HG03039 (cell line): ENCODE measurements around the gene GLRX3.

Source experiments
- ATAC-seq: cut with Tn5 transposase; IDR thresholded peaks from one replicate; pipeline ENCODE4 v1.9.1; 2021; ENCODE audit warnings: mild to moderate bottlenecking, moderate library complexity; ENCODE audit not compliant: unreplicated experiment

Gene GLRX3

DNA sequence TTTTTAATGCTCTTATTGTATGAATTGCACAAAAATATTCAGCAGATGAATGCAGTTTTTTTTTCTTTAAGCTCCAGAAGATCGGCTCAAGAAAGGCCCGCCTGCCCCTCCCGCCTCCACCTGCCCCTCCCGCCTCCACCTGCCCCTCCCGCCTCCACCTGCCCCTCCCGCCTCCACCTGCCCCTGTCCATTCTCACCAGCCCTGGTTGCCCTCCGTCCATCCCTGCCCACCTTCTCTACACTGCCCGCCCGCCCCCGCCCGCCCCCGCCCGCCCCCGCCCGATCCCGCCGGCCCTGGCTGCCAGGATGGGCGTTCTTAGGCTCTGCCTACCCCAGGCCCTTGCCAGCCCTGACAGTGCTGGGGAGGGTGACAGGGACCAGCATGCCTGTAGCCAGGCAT is 67.4 kb downstream of the GLRX3 start:
- ATAC-seq, result no peak

DNA sequence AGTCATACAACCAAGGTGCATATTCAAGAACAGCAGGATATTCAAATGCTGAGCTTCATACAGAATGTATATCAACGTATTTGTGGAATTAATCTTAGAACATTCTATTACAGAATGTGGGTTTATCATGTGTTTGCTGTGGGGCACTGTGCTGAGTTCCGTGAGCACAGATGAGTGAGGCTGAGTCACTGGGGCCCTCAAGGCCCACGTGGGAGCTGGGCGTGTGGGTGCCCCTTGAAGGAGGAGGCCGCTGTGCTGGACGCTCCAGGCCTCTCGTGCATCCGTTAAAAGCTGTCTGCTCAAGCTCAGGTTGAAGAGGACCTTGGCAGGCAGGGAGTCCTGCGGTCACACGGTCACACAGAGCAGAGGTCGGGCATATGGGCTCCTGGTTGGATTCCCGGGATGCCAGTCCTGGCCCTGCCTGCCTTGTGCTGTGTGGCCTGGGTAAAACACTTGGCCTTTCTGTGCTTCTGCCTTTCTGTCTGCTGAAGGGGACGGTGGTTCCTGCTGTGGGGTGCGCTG is 70.1 kb downstream of the GLRX3 start:
- ATAC-seq, result no peak

DNA sequence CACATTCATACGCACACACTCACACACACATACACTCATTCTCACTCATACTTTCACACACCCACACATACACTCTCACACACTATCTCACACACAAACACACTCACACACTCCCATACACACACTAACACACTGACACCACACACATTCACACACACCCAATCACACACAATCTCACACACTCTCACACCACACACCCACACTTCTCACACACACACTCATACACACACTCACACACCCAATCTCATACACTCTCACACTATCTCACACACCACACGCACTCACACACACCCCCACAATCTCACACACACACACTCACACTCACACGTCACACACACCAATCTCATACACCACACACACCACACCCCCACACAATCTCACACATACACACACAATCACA is 71.0 kb downstream of the GLRX3 start:
- no peak for ATAC-seq

DNA sequence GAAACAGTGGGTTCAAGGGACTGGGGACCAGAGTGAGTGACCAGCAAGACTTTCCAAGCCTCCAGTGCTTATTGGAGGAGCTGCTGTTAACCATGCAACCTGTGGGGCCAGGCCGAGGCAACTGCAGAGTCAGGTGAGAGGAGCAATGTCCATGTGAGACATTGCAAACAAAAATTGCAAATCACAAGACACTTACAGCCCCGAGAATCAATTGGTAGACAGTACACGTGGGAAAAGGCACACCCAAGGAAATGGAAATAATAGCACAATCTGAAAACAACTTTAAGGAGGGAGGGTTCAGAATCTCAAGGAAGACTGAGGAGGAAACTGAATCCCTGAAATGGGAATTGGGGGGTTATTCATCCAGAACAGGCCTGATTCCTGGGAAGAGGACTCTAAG is 72.6 kb downstream of the GLRX3 start:
- ATAC-seq, result no peak

- ATAC-seq, result no peak
Measured at GRCh38 chr10:130212746-130213145, 76.6 kb downstream of the GLRX3 start.

DNA sequence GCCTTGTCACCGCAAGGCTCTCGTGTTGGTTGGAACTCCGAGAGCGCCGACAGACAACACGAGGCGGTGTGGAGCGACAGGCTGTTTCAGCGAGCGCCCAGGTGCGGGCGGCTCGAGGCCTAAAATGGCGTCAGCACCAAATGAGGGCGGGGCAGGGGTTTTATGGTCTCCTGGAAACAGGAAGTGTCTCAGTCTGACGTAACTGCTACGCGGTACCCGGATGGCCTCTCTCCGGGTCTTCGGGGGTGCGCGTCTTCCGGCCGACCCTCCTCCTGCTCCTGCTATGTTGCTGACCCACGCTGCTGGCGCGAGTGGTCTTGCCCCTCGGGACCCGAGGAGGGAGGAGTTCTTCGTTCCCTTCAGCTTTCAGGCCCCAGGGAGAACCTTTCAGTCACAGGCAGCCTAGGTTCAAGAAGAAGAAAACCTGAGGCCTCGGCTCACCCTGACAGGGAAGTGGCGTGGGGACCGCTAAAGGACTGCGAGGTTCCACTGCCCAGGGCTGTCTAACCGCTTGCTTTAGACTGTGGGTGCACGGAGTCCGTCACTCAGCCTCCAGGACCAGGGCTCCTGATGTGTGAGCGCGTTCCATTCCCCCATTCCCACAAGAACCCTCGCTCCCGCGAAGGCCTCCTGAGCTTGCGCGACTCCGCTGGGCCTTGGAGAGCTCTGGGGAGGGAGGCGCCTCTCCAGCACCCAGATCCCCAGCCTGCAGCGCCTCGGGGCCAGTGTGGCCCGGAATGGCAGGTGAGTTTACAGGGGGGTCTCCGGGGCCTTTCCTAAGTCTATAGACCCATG is 77.3 kb downstream of the GLRX3 start:
- ATAC-seq, result no peak

DNA sequence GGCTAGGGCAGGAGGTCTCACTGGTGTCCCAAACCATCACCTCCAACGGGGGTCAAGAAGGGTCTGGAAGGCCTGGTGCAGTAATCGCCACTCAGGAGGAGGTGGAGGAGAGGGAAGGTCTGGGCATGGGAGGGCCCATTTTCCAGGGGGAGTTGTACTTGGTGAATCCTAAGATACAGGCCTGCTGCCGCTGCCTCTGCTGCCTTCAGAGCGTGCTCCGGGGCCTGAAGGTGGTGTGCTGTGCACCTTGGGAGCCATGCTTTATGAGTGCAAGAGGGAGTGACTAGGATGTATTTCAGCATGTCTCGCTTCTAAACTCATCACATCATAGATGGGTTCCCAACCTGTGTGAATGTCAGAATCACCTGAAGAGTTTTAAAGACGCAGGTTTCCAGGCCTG is 78.2 kb downstream of the GLRX3 start:
- no peak for ATAC-seq

- ATAC-seq, result no peak
Measured at GRCh38 chr10:130215151-130215930, 79.2 kb downstream of the GLRX3 start.

DNA sequence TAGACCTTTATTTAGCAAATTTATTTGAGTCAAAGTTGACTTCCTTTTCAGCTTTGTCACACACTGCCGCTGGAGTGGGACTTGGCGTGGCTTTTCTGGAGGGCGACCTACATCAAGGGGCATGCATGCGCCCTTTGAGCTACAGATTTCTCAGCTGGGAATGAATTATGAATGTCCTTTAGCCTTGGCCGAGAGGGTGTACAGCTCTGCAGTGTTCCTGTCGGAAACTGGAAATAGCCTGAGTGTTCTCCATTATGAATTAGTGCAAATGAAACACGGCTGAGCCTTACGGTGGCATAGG is 79.7 kb downstream of the GLRX3 start:
- ATAC-seq, result no peak

DNA sequence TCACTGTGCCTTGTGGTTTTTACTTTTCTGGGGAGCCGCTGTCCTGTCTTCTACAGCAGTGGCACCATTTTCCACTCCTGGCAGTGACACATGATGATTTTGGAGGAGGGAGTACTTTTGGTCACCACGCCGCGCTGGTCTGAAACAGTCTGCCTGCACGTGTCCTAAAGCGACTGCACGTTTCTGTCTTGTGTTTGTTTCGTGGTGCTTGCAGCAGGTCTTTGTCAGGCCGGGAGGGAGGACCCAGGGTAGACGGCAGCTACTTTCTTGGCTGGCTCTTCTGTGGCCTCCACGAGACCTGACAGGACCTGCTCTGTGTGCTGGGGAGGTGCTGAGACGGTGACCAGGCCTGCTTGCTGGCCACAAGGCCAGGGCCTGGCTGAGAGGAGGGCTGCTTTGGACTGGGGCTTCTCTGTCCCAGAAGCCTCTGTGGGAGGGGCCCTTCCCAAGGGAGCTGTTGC is 82.0 kb downstream of the GLRX3 start:
- no peak for ATAC-seq

DNA sequence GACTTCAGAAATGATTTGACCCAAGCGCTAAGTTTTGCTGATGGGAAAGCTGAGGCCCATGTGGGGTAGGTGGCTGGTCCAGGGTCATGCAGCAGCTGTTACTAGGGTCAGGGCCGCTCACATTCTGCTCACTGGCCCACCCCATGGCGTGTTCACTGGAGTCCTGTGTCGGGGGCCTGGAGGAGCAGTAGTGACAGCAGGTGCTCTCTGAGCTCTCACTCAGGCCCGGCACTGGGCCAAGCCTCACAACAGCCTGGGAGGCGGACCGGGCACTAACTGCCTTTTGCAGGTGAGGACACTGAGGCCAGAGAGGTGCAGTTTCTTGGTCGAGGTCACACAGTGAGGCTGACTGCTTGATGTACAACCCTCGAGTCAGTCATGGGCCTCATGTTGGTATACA is 82.7 kb downstream of the GLRX3 start:
- no peak for ATAC-seq

GRCh38 chr10:130220251-130221185 is 84.3 kb downstream of the GLRX3 start:
- ATAC-seq, result no peak

GRCh38 chr10:130221456-130222375 is 85.5 kb downstream of the GLRX3 start:
- no peak for ATAC-seq

DNA sequence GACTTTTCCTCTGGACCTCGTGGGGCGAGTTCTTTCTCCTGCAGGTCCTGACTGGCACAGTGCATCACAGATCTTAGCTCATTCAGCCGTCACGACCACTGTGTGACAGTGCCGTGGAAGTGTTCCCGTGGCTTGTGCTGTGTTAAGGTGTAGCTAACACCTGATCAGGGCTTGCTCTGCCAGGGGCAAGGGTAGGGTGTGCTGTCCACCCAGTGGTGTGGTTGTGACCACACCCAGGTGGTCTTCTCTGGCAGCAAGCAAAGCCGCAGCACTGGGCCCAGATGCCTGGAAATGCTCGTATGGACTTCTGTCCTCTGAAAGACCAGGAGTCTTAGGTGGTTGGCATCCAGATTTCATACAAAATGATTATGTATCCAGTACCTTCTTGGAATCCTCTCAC is 86.2 kb downstream of the GLRX3 start:
- no peak for ATAC-seq

DNA sequence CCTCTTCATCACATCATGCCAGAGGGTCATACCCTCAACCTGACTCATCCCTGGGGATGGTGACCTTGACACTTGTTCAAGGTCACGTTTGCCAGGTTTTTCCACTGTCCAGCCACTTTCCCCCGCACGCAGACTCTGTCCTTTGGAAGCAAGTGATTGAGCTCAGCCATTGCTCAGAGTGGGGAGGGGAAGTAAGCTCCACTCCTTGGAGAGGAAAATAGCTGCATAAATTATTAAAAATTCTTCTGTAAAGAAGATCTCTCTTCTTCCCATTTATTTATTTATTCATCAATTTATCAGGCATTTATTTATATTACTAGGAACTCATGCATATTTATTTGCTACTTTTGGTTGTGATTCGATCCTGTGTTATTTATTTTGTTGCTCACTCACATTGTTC is 88.0 kb downstream of the GLRX3 start:
- no peak for ATAC-seq

DNA sequence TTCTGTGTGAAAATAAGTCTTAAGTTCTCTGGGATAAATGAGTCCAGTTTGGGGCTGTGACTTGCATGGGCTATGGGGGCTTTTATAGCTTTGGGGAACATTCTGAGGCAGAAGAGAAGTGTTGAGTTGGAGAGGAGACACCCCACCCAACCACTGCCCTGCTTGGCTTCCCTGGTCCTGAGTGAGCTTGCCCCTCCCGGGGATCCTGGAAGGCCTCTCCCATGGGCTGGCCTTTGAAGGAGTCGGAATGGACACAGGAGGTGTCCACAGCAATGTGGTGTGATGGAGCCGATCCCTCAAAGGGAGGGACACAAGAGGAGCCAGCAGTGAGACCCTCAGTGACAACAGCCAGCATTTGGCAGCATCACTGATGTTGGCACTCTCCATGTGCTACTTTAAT is 89.8 kb downstream of the GLRX3 start:
- no peak for ATAC-seq

- ATAC-seq, result no peak
Measured at GRCh38 chr10:130227883-130228282, 91.7 kb downstream of the GLRX3 start.
